HG02970 (cell line): Measurements from ENCODE around the gene AGTPBP1.
"Not testable (repeated sequence)": the region's sequence is repeated elsewhere in the genome, so short reads cannot be mapped to it uniquely, and the experiment has no call there.

ENCODE experiments used
- ATAC-seq: cut with Tn5 transposase; IDR thresholded peaks from one replicate; pipeline ENCODE4 v1.9.1; 2021; ENCODE audit warnings: mild to moderate bottlenecking, moderate library complexity, moderate number of reproducible peaks; ENCODE audit not compliant: unreplicated experiment, low FRiP score

The AGTPBP1 gene

GRCh38 chr9:85741875-85742596, at the start of gene AGTPBP1:
Gene AGTPBP1, minus strand, starts transcription at chr9:85741954. Its CDS starts 29,421 bp downstream, at chr9:85712533.
- peak; percentile 94 for ATAC-seq

- ATAC-seq = not testable (repeated sequence)
Observed at GRCh38 chr9:85786116-85786515, 44.4 kb upstream of the AGTPBP1 start.

- not testable (repeated sequence) for ATAC-seq
Observed at GRCh38 chr9:85773844-85774243, 32.1 kb upstream of the AGTPBP1 start.

GRCh38 chr9:85761802-85762201, 20.0 kb upstream of the AGTPBP1 start:
- not testable (repeated sequence) for ATAC-seq

GRCh38 chr9:85757716-85758115, 16.0 kb upstream of the AGTPBP1 start:
- not testable (repeated sequence) for ATAC-seq

GRCh38 chr9:85756216-85756615, 14.5 kb upstream of the AGTPBP1 start:
- not testable (repeated sequence) for ATAC-seq

GRCh38 chr9:85746309-85746708, 4.6 kb upstream of the AGTPBP1 start:
- ATAC-seq = no peak

- no peak for ATAC-seq
Observed at GRCh38 chr9:85745203-85745602, 3.4 kb upstream of the AGTPBP1 start.

GRCh38 chr9:85744480-85744879, 2.7 kb upstream of the AGTPBP1 start:
- ATAC-seq = no peak

- no peak for ATAC-seq
Observed at GRCh38 chr9:85743275-85744128, 1.7 kb upstream of the AGTPBP1 start.

GRCh38 chr9:85742597-85742936, 813 bp upstream of the AGTPBP1 start:
- no peak for ATAC-seq

GRCh38 chr9:85741095-85741874, 469 bp downstream of the AGTPBP1 start:
- ATAC-seq = peak; percentile 51

GRCh38 chr9:85740787-85741094, 1.0 kb downstream of the AGTPBP1 start:
- ATAC-seq = no peak

- no peak for ATAC-seq
Observed at GRCh38 chr9:85738509-85738908, 3.2 kb downstream of the AGTPBP1 start.

GRCh38 chr9:85737671-85738070, 4.1 kb downstream of the AGTPBP1 start:
- ATAC-seq = no peak

GRCh38 chr9:85730916-85731630, 10.7 kb downstream of the AGTPBP1 start:
- ATAC-seq = no peak

GRCh38 chr9:85729882-85730281, 11.9 kb downstream of the AGTPBP1 start:
- ATAC-seq = no peak

- no peak for ATAC-seq
Observed at GRCh38 chr9:85727500-85727899, 14.3 kb downstream of the AGTPBP1 start.

GRCh38 chr9:85726737-85727136, 15.0 kb downstream of the AGTPBP1 start:
- no peak for ATAC-seq

- ATAC-seq = no peak
Observed at GRCh38 chr9:85723215-85723614, 18.5 kb downstream of the AGTPBP1 start.
